HCT116 (cell line): Measurements from ENCODE around the gene ANKRD16. TPM values are rescaled to one million over a fixed set of nuclear protein-coding genes. Genes with fewer than 3 reads are reported as not detected.
"Not testable (repeated sequence)": the region's sequence is repeated elsewhere in the genome, so short reads cannot be mapped to it uniquely, and the experiment has no call there.

Source experiments
- ATAC-seq: fragments of 200-7000 bp; cut with Tn5 transposase; 2 replicates; pipeline ENCODE4 v1.9.1; 2020; ENCODE audit warnings: mild to moderate bottlenecking, moderate library complexity
- BruUV-seq: library from RNA; stranded (reverse); fragments of 400-500 nt; replicated peaks from 2 replicates; lab custom pipeline; 2021; lab: Mats Ljungman, UMichigan
- CTCF ChIA-PET: fragments of 300-600 bp; sonication (Branson Sonifier 250); formaldehyde crosslinking; loops from one replicate; lab custom pipeline; 2021; ENCODE audit warnings: antibody characterized with exemption; lab: Charles Lee
- POLR2A ChIA-PET: fragments of 300-600, 350-600 bp; sonication (Branson Sonifier 250); formaldehyde crosslinking; loops from one replicate; lab custom pipeline; 2021; ENCODE audit warnings: antibody characterized with exemption; lab: Charles Lee
- RAD21 ChIA-PET, 2 experiments: fragments of 300-600 bp; sonication (Branson Sonifier 250); formaldehyde crosslinking; loops; one replicate each; lab custom pipeline; 2023; ENCODE audit warnings: low total read pairs in 2 of 2; ENCODE audit not compliant: uncharacterized antibody in 2 of 2, unreplicated experiment in 2 of 2, low non-redundant PET in 1 of 2; lab: Charles Lee
- DNase-seq: peaks from one replicate; pipeline ENCODE4 v3.0.0-alpha.2; 2010; ENCODE audit warnings: low read depth, low spot score
- H2AFZ ChIP-seq: fragments of 200-600 bp; shearing (Covaris generic), sonication (generic); 2 replicates; pipeline ENCODE4 v1.6.1; 2017; ENCODE audit warnings: low read depth, mixed run types, mixed read lengths, antibody characterized with exemption, low read length; ENCODE audit not compliant: poor library complexity, severe bottlenecking
- H3K27ac ChIP-seq: 2 replicates; pipeline ENCODE4 v1.5.1; 2012; ENCODE audit warnings: low read depth, low read length
- H3K27me3 ChIP-seq: fragments of 200-600 bp; sonication (generic); 2 replicates; pipeline ENCODE4 v1.6.1; 2016; ENCODE audit warnings: mixed run types, low read length, mixed read lengths; ENCODE audit not compliant: insufficient read depth
- H3K36me3 ChIP-seq, 2 experiments: fragments of 200-500 bp in 1 of 2; fragments of 200-600 bp in 1 of 2; sonication (Bioruptor generic) in 1 of 2; sonication (generic) in 1 of 2; 2 replicates each; pipeline versions ENCODE4 v1.5.1 to v1.6.1; 2014 to 2016; ENCODE audit warnings: low read length in 2 of 2, inconsistent platforms in 1 of 2, mixed read lengths in 1 of 2, mixed run types in 1 of 2; ENCODE audit not compliant: insufficient read depth in 2 of 2, control insufficient read depth in 1 of 2
- H3K4me1 ChIP-seq, 2 experiments: fragments of 200-600 bp in 1 of 2; sonication (generic) in 1 of 2; 2 replicates each; pipeline versions ENCODE4 v1.5.1 to v1.6.1; 2012 to 2017; ENCODE audit warnings: low read length in 2 of 2, inconsistent platforms in 1 of 2, mild to moderate bottlenecking in 1 of 2, mixed read lengths in 1 of 2, mixed run types in 1 of 2, moderate library complexity in 1 of 2; ENCODE audit not compliant: insufficient read depth in 2 of 2, control insufficient read depth in 1 of 2
- H3K4me2 ChIP-seq: fragments of 200-600 bp; sonication (generic); 2 replicates; pipeline ENCODE4 v1.6.1; 2017; ENCODE audit warnings: mixed run types, low read length, mixed read lengths
- H3K4me3 ChIP-seq, 2 experiments: fragments of 200-600 bp in 1 of 2; sonication (generic) in 1 of 2; replicated peaks in 1 of 2; 2 replicates each; pipeline ENCODE4 v1.5.1; 2011 to 2016; ENCODE audit warnings: low read length in 2 of 2, control low read depth in 1 of 2, low read depth in 1 of 2, mild to moderate bottlenecking in 1 of 2, mixed read lengths in 1 of 2, mixed run types in 1 of 2
- H3K79me2 ChIP-seq: fragments of 200-600 bp; sonication (generic); 2 replicates; pipeline ENCODE4 v1.6.1; 2017; ENCODE audit warnings: mild to moderate bottlenecking, mixed run types, low read length, moderate library complexity, mixed read lengths; ENCODE audit not compliant: insufficient read depth
- H3K9ac ChIP-seq: fragments of 200-600 bp; sonication (generic); 2 replicates; pipeline ENCODE4 v1.6.1; 2016; ENCODE audit warnings: low read length, mixed read lengths
- H3K9me2 ChIP-seq: fragments of 200-600 bp; sonication (generic), shearing (Covaris generic); 2 replicates; pipeline ENCODE4 v1.6.1; 2017; ENCODE audit warnings: mixed run types, mild to moderate bottlenecking, moderate library complexity; ENCODE audit not compliant: insufficient read depth
- H3K9me3 ChIP-seq, 2 experiments: fragments of 200-500 bp in 1 of 2; fragments of 200-600 bp in 1 of 2; sonication (Bioruptor generic) in 1 of 2; sonication (generic) in 1 of 2; 2 replicates each; pipeline ENCODE4 v1.6.1; 2014 to 2017; ENCODE audit warnings: low read length in 2 of 2, mixed read lengths in 2 of 2, inconsistent platforms in 1 of 2, low read depth in 1 of 2, mild to moderate bottlenecking in 1 of 2, mixed run types in 1 of 2, moderate library complexity in 1 of 2; ENCODE audit not compliant: control insufficient read depth in 1 of 2, insufficient read depth in 1 of 2
- H4K20me1 ChIP-seq: fragments of 200-600 bp; sonication (generic), shearing (Covaris generic); 2 replicates; pipeline ENCODE4 v1.6.1; 2017; ENCODE audit warnings: mixed run types, mild to moderate bottlenecking, moderate library complexity; ENCODE audit not compliant: insufficient read depth
- intact Hi-C: fragments of 100-400 bp; cut with micrococcal nuclease; formaldehyde crosslinking; loops from 2 replicates; pipeline ENCODE4 v1.10.0; 2022
- total RNA-seq: library from RNA; stranded (reverse); gene quantifications from one replicate; pipeline ENCODE4 v1.2.1, GENCODE V29; 2021; ENCODE audit not compliant: unreplicated experiment

ANKRD16 gene
- total RNA-seq, 1 experiment from 2014 or later = 9.4 TPM

DNA sequence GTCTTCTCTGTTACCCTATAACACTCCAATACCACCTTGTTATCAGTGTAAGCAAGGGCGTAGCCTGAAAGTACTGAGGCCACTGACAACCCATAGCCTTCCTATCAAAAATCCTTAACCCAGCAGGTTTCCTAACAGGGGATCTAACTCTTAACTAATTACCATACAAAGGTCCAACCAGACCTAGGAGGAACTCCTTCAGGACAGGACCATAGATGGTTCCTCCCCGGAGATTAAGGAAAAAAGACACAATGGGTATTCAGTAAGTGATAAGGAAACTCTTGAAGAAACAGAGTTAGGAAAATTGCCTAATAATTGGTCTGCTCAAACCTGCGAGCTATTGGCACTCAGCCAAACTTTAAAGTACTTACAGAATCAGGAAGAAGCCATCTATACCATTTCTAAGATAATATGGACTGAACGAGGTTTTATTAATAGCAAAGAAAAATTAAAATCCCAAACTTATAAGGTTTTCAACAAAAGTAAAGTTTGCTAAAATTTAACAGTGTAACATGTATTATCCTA lies 22.5 kb downstream of the ANKRD16 start:
- H2AFZ ChIP-seq, POLR2A ChIA-PET, H3K27me3 ChIP-seq, H3K9ac ChIP-seq, RAD21 ChIA-PET, H3K9me3 ChIP-seq, H3K36me3 ChIP-seq, DNase-seq, H3K4me2 ChIP-seq, BruUV-seq, CTCF ChIA-PET, H3K9me2 ChIP-seq, H3K4me3 ChIP-seq, H3K79me2 ChIP-seq, H3K27ac ChIP-seq, intact Hi-C loops, H4K20me1 ChIP-seq, ATAC-seq: not testable (repeated sequence)
- H3K4me1 ChIP-seq = peaks cover 8 to 10% of the 10 kb centered on the region in 2 experiments

GRCh38 chr10:5866451-5867081 lies 23.1 kb downstream of the ANKRD16 start:
- H3K4me1 ChIP-seq = peaks cover 14 to 16% of the 10 kb centered on the region in 2 experiments
- RAD21 ChIA-PET, H3K9ac ChIP-seq, ATAC-seq, H2AFZ ChIP-seq, H3K27ac ChIP-seq, H3K4me2 ChIP-seq, H3K9me2 ChIP-seq, BruUV-seq, H4K20me1 ChIP-seq, H3K4me3 ChIP-seq, H3K27me3 ChIP-seq, CTCF ChIA-PET, H3K36me3 ChIP-seq, H3K9me3 ChIP-seq, H3K79me2 ChIP-seq, intact Hi-C loops, DNase-seq, POLR2A ChIA-PET: not testable (repeated sequence)

GRCh38 chr10:5862981-5863685 lies 26.6 kb downstream of the ANKRD16 start:
- ATAC-seq, H3K27ac ChIP-seq, intact Hi-C loops, H3K9ac ChIP-seq, H3K4me3 ChIP-seq, H3K9me3 ChIP-seq, H3K79me2 ChIP-seq, DNase-seq, H4K20me1 ChIP-seq, H3K36me3 ChIP-seq, BruUV-seq, H2AFZ ChIP-seq, CTCF ChIA-PET, H3K4me2 ChIP-seq, H3K9me2 ChIP-seq, RAD21 ChIA-PET, H3K27me3 ChIP-seq: not testable (repeated sequence)
- POLR2A ChIA-PET = interaction anchor here (0.9 to 1.1 kb wide), 2 partner anchors 10 to 50 kb away, joined by 3 to 5 read pairs; partner anchors contain the start of gene GDI2
- peaks cover 23 to 31% of the 10 kb centered on the region in 2 experiments for H3K4me1 ChIP-seq
